ENCODE results near the gene GRM7. TPM values are rescaled to one million over a fixed set of nuclear protein-coding genes. Genes with fewer than 3 reads are reported as not detected.

GRM7 gene
- total and polyA plus RNA-seq, 9 of the 15 experiments (the other 6 are each of a cell fraction or from before 2014, with no cell fraction given), result not detected

DNA sequence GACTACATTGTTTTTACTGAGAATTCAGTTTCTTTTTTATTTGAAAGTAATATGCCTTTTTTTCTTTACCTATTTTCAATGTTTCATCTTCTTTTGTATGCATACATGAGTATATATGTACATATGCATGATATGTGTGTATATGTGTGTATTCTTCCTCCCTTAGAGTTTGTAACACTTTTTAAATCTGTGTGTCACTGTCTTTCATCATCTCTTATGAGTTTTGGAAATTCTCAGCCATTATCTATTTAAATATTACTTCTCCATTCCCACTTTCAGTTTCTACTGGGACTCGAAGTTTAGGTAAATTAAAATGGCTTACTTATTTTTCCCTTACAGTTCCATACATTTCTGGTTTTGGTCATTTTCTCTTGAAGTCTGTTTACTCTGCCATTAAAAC, 754.1 kb downstream of the GRM7 start (continued):
- TF ChIP-seq, protein P1, sequence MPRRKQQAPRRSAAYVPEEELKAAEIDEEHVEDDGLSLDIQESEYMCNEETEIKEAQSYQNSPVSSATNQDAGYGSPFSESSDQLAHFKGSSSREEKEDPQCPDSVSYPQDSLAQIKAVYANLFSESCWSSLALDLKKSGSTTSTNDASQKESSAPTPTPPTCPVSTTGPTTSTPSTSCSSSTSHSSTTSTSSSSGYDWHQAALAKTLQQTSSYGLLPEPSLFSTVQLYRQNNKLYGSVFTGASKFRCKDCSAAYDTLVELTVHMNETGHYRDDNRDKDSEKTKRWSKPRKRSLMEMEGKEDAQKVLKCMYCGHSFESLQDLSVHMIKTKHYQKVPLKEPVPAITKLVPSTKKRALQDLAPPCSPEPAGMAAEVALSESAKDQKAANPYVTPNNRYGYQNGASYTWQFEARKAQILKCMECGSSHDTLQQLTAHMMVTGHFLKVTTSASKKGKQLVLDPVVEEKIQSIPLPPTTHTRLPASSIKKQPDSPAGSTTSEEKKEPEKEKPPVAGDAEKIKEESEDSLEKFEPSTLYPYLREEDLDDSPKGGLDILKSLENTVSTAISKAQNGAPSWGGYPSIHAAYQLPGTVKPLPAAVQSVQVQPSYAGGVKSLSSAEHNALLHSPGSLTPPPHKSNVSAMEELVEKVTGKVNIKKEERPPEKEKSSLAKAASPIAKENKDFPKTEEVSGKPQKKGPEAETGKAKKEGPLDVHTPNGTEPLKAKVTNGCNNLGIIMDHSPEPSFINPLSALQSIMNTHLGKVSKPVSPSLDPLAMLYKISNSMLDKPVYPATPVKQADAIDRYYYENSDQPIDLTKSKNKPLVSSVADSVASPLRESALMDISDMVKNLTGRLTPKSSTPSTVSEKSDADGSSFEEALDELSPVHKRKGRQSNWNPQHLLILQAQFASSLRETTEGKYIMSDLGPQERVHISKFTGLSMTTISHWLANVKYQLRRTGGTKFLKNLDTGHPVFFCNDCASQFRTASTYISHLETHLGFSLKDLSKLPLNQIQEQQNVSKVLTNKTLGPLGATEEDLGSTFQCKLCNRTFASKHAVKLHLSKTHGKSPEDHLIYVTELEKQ (CRISPR knock-in tag; IDR thresholded peaks at IDR 0.05), result no peak
- TF ChIP-seq ELK1 (CRISPR knock-in tag; IDR thresholded peaks at IDR 0.05) (no peak), SRSF9 (IDR thresholded peaks at IDR 0.05; ENCODE audit: borderline replicate concordance, low read depth, low read length) (no peak), ZNF274 (IDR thresholded peaks at IDR 0.05; ENCODE audit: borderline replicate concordance, low read depth, low read length) (no peak), RBM39 (optimal IDR thresholded peaks at IDR 0.05; ENCODE audit: low read depth, low read length) (no peak)

- ChIA-PET CTCF (ENCODE audit: low intra/inter-chr PET ratio) (no interaction called here), POLR2A (no interaction called here)
- intact Hi-C loops (cut with micrococcal nuclease), result no loop called here
- Histone ChIP-seq H3K9ac (ENCODE audit: insufficient read depth in 1 of 2, low read depth in 2 of 2, low read length in 2 of 2) (no peak overlapping the region), H3K9me1 (ENCODE audit: control insufficient read depth, insufficient read depth, low read length) (no peaks in the 10 kb centered on the region), H3K4me3 (no peak overlapping the region), H3K4me2 (ENCODE audit: insufficient read depth, low read length) (no peak overlapping the region), H3K4me1 (replicated peaks in 1 of 2; ENCODE audit: control insufficient read depth in 2 of 2, insufficient read depth in 2 of 2, low read length in 2 of 2) (no peaks in the 10 kb centered on the region), H4K20me1 (replicated peaks; ENCODE audit: control insufficient read depth, insufficient read depth, low read length) (no peaks in the 10 kb centered on the region), H3K9me3 (replicated peaks; ENCODE audit: control insufficient read depth, insufficient read depth, low read depth, low read length) (no peaks in the 10 kb centered on the region; the same call in 1 of the 2 replicates), H3K79me2 (ENCODE audit: control insufficient read depth, insufficient read depth, low read length) (no peaks in the 10 kb centered on the region), H3K27me3 (ENCODE audit: control insufficient read depth in 2 of 2, insufficient read depth in 2 of 2, low read length in 2 of 2) (no peaks in the 10 kb centered on the region), H3K27ac (ENCODE audit: extremely low read depth, low read depth, low read length) (no peak overlapping the region), H3K36me3 (ENCODE audit: control insufficient read depth, insufficient read depth, low read length) (no peaks in the 10 kb centered on the region), H2AFZ (ENCODE audit: low read depth, low read length) (no peak overlapping the region)
- no peak for FAIRE-seq
- no peak for ATAC-seq
- WGBS (ENCODE audit: insufficient coverage, low coverage, missing lambda C conversion rate), result 3% methylated on average over 2 of the region's 2 CpGs
- in situ Hi-C loops (cut with MboI), result no loop called here
- peak in 1 of 4 experiments; percentile 2 for DNase-seq (ENCODE audit: extremely low read depth in 1 of 4, low spot score in 3 of 4)
- no peak for TF ChIP-seq MEIS2 (IDR thresholded peaks at IDR 0.05; ENCODE audit: partially characterized antibody)
- no peak for TF ChIP-seq KAT8 (IDR thresholded peaks at IDR 0.05; ENCODE audit: low read depth)
- TF ChIP-seq HDAC3 (IDR thresholded peaks at IDR 0.05; ENCODE audit: borderline replicate concordance, partially characterized antibody), result no peak
- TF ChIP-seq NCOA4 (IDR thresholded peaks at IDR 0.05; ENCODE audit: partially characterized antibody), result no peak
- no peak for TF ChIP-seq ZNF316 (IDR thresholded peaks at IDR 0.05)
- no TSS peak for BruUV-seq (replicated peaks)
Observed at GRCh38 chr3:7618606-7619005, 757.7 kb downstream of the GRM7 start.

All from K562 (cell line).